ENCODE measurements around the gene ABHD6. TPM values are rescaled to one million over a fixed set of nuclear protein-coding genes. Genes with fewer than 3 reads are reported as not detected.
A peak's percentile ranks its signal among the peaks of the same experiment; 100 is the strongest.

ABHD6 gene
- total RNA-seq, 2 experiments from 2014 or later = 3.3 to 3.7 TPM

- intact Hi-C loops (cut with micrococcal nuclease) = loop anchor here (5.0 kb wide), 3 partner anchors 70 to 225 kb away; partner anchors contain the start of gene ABHD6
- peak; percentile 73 for DNase-seq
- Mint-ChIP-seq H3K9me3 (no peaks in the 10 kb centered on the region), H3K36me3 (ENCODE audit: low read depth) (peaks cover 36% of the 10 kb centered on the region), H3K27ac (peak overlapping the region; percentile 100), H3K27me3 (no peaks in the 10 kb centered on the region), H3K4me1 (ENCODE audit: low read depth) (peaks cover 25% of the 10 kb centered on the region), H3K4me3 (peak overlapping the region; percentile 97)
- POLR2A ChIA-PET = interaction anchor here (1.1 to 3.5 kb wide), 6 partner anchors 8 to 185 kb away, joined by 3 to 16 read pairs (median 7); partner anchors contain the start of gene PXK
- CTCF ChIA-PET = interaction anchor here (0.7 to 7.0 kb wide), 24 partner anchors 11 to 227 kb away, joined by 3 to 87 read pairs (median 10); partner anchors contain the start of genes ABHD6, KCTD6 and PXK
- TF ChIP-seq CTCF (IDR thresholded peaks at IDR 0.05) = peak; percentile 62
- ATAC-seq = no peak
Observed at GRCh38 chr3:58307639-58308215, 70.1 kb downstream of the ABHD6 start.

GRCh38 chr3:58308728-58309127 is 71.1 kb downstream of the ABHD6 start:
- ATAC-seq (no peak), DNase-seq (no peak)
- ChIA-PET CTCF (interaction anchor here (0.6 to 7.0 kb wide), 10 partner anchors 11 to 183 kb away, joined by 3 to 87 read pairs (median 4); partner anchors contain the start of genes KCTD6 and PXK), POLR2A (interaction anchor here (0.7 to 3.5 kb wide), 2 partner anchors 16 to 25 kb away, joined by 3 to 16 read pairs; partner anchors contain the start of gene PXK)
- Mint-ChIP-seq H3K36me3 (ENCODE audit: low read depth) (peaks cover 43% of the 10 kb centered on the region), H3K27ac (peak overlapping the region; percentile 74), H3K9me3 (no peaks in the 10 kb centered on the region), H3K4me1 (ENCODE audit: low read depth) (peaks cover 27% of the 10 kb centered on the region), H3K4me3 (peak overlapping the region; percentile 97), H3K27me3 (no peaks in the 10 kb centered on the region)
- intact Hi-C loops (cut with micrococcal nuclease) = loop anchor here (5.0 kb wide), 3 partner anchors 71 to 224 kb away; partner anchors contain the start of gene ABHD6
- no peak for TF ChIP-seq CTCF (IDR thresholded peaks at IDR 0.05)

GRCh38 chr3:58317811-58318210 is 80.2 kb downstream of the ABHD6 start:
- ChIA-PET CTCF (interaction anchor here (3.5 to 8.2 kb wide), 2 partner anchors 9 to 98 kb away, joined by 17 to 87 read pairs; partner anchors contain the start of genes HTD2 and RPP14), POLR2A (interaction anchor here (1.2 to 2.4 kb wide), 2 partner anchors 11 to 19 kb away, joined by 3 to 8 read pairs; partner anchors contain the start of genes HTD2 and RPP14)
- Mint-ChIP-seq H3K4me1 (ENCODE audit: low read depth) (peaks cover 16% of the 10 kb centered on the region), H3K9me3 (no peaks in the 10 kb centered on the region), H3K27ac (no peak overlapping the region), H3K36me3 (ENCODE audit: low read depth) (peaks cover 45% of the 10 kb centered on the region), H3K27me3 (no peaks in the 10 kb centered on the region), H3K4me3 (no peak overlapping the region)
- ATAC-seq (no peak), DNase-seq (no peak)
- TF ChIP-seq CTCF (IDR thresholded peaks at IDR 0.05) = no peak
- intact Hi-C loops (cut with micrococcal nuclease) = no loop called here

GRCh38 chr3:58321791-58322190 is 84.2 kb downstream of the ABHD6 start:
- POLR2A ChIA-PET = interaction anchor here (1.1 to 1.5 kb wide), 3 partner anchors 11 to 44 kb away, joined by 3 read pairs; no protein-coding TSS in a partner anchor
- H3K36me3 Mint-ChIP-seq (ENCODE audit: low read depth) = peaks cover 20% of the 10 kb centered on the region
- intact Hi-C loops (cut with micrococcal nuclease) = loop anchor here (5.0 kb wide), 2 partner anchors 91 to 211 kb away; no protein-coding TSS in a partner anchor
- H3K4me3 Mint-ChIP-seq = no peak overlapping the region
- H3K27ac Mint-ChIP-seq = no peak overlapping the region
- H3K27me3 Mint-ChIP-seq = no peaks in the 10 kb centered on the region
- ATAC-seq (no peak), DNase-seq (no peak)
- no peaks in the 10 kb centered on the region for H3K9me3 Mint-ChIP-seq
- no peak for TF ChIP-seq CTCF (IDR thresholded peaks at IDR 0.05)
- peaks cover 40% of the 10 kb centered on the region for H3K4me1 Mint-ChIP-seq (ENCODE audit: low read depth)
- CTCF ChIA-PET = interaction anchor here (0.8 to 8.2 kb wide), 8 partner anchors 8 to 212 kb away, joined by 3 to 87 read pairs (median 4); partner anchors contain the start of genes HTD2 and RPP14
